GM19099 (cell line): ENCODE data around the gene GDF7.

ENCODE experiments used
- POLR2A ChIP-seq: IDR thresholded peaks from 3 replicates; pipeline ENCODE4 v1.6.1; 2011; ENCODE audit warnings: low read depth; ENCODE audit not compliant: insufficient read length; ENCODE audit errors: extremely low read depth

GDF7 gene

GRCh38 chr2:20677301-20678085 lies 10.5 kb downstream of the GDF7 start:
- no peak for TF ChIP-seq POLR2A

GRCh38 chr2:20678086-20678395 lies 11.1 kb downstream of the GDF7 start:
- no peak for TF ChIP-seq POLR2A

GRCh38 chr2:20678780-20679179 lies 11.8 kb downstream of the GDF7 start:
- no peak for TF ChIP-seq POLR2A

GRCh38 chr2:20680744-20681375 lies 13.9 kb downstream of the GDF7 start:
- TF ChIP-seq POLR2A = no peak

- TF ChIP-seq POLR2A = no peak
Measured at GRCh38 chr2:20682167-20682920, 15.4 kb downstream of the GDF7 start.

GRCh38 chr2:20684581-20685063 lies 17.7 kb downstream of the GDF7 start:
- TF ChIP-seq POLR2A = no peak

- TF ChIP-seq POLR2A = no peak
Measured at GRCh38 chr2:20687260-20687832, 20.4 kb downstream of the GDF7 start.

GRCh38 chr2:20689428-20690264 lies 22.7 kb downstream of the GDF7 start:
- TF ChIP-seq POLR2A = no peak

GRCh38 chr2:20691076-20691734 lies 24.3 kb downstream of the GDF7 start:
- no peak for TF ChIP-seq POLR2A

GRCh38 chr2:20692081-20692480 lies 25.1 kb downstream of the GDF7 start:
- TF ChIP-seq POLR2A = no peak

GRCh38 chr2:20693317-20693716 lies 26.4 kb downstream of the GDF7 start:
- TF ChIP-seq POLR2A = no peak

GRCh38 chr2:20696366-20696765 lies 29.4 kb downstream of the GDF7 start:
- no peak for TF ChIP-seq POLR2A

GRCh38 chr2:20697322-20697934 lies 30.5 kb downstream of the GDF7 start:
- no peak for TF ChIP-seq POLR2A
